Fibroblast of mammary gland (primary cell): Measurements from ENCODE around the gene SLC22A23.

Source experiments
- DNase-seq: peaks from one replicate; pipeline ENCODE4 v3.0.0-alpha.2; 2010; ENCODE audit warnings: low read depth
- H3K4me3 ChIP-seq: 2 replicates; pipeline ENCODE4 v1.5.1; 2011; ENCODE audit warnings: low read depth, mild to moderate bottlenecking, low read length, moderate library complexity; ENCODE audit not compliant: control insufficient read depth
- CTCF ChIP-seq: conservative IDR thresholded peaks from 2 replicates; pipeline ENCODE4 v1.5.1; 2011; ENCODE audit warnings: low read depth, low read length, inconsistent platforms; ENCODE audit not compliant: control insufficient read depth, insufficient read depth

Gene SLC22A23

GRCh38 chr6:3297006-3297405 lies 159.8 kb downstream of the SLC22A23 start:
- H3K4me3 ChIP-seq = no peak overlapping the region
- DNase-seq = peak; percentile 37
- no peak for TF ChIP-seq CTCF

- TF ChIP-seq CTCF = no peak
- no peak for DNase-seq
- no peak overlapping the region for H3K4me3 ChIP-seq
Measured at GRCh38 chr6:3296537-3296936, 160.3 kb downstream of the SLC22A23 start.

GRCh38 chr6:3296078-3296477 lies 160.8 kb downstream of the SLC22A23 start:
- DNase-seq = no peak
- no peak overlapping the region for H3K4me3 ChIP-seq
- TF ChIP-seq CTCF = no peak

GRCh38 chr6:3294921-3295871 lies 161.7 kb downstream of the SLC22A23 start:
- no peak overlapping the region for H3K4me3 ChIP-seq
- no peak for TF ChIP-seq CTCF
- DNase-seq = no peak

GRCh38 chr6:3294396-3294795 lies 162.5 kb downstream of the SLC22A23 start:
- no peak for DNase-seq
- H3K4me3 ChIP-seq = no peak overlapping the region
- no peak for TF ChIP-seq CTCF

- no peak for TF ChIP-seq CTCF
- H3K4me3 ChIP-seq = no peak overlapping the region
- DNase-seq = no peak
Measured at GRCh38 chr6:3293271-3294155, 163.3 kb downstream of the SLC22A23 start.
